NCI-H82 treated with DMSO at 0.1 percent for 48 hours (cell line): Measurements from ENCODE around the gene GPBP1L1.
A peak's percentile ranks its signal among the peaks of the same experiment; 100 is the strongest.

Experiments used
- DNase-seq: peaks from one replicate; lab custom pipeline; 2025; ENCODE audit not compliant: unreplicated experiment; lab: John Stamatoyannopoulos, UW

The GPBP1L1 gene

GRCh38 chr1:45643978-45644377, 42.4 kb downstream of the GPBP1L1 start:
- no peak for DNase-seq

GRCh38 chr1:45643321-45643720, 43.0 kb downstream of the GPBP1L1 start:
- peak; percentile 99 for DNase-seq

- no peak for DNase-seq
Measured at GRCh38 chr1:45640293-45640692, 46.0 kb downstream of the GPBP1L1 start.

- DNase-seq = no peak
Measured at GRCh38 chr1:45635211-45635610, 51.1 kb downstream of the GPBP1L1 start.

DNA sequence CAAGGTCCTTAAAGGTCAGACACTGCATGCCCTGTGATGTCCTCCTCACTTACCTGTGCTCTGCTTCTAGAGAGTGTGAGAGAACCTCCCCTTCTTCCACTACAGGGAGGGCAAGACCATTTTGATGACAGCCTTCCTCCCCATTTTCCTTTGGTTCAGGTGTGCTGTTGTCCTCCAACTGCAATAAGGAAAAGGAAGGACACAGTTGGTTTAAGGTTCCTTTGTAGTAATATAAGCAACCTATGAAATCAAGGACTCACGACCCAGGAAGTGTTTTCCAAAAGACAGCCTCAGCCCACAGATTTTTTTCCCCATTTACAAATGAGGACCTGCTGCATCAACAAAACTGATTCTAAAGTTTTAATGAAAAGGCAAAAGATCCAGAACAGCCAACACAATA, 55.9 kb downstream of the GPBP1L1 start:
- no peak for DNase-seq

- DNase-seq = no peak
Measured at GRCh38 chr1:45629035-45629434, 57.3 kb downstream of the GPBP1L1 start.

DNA sequence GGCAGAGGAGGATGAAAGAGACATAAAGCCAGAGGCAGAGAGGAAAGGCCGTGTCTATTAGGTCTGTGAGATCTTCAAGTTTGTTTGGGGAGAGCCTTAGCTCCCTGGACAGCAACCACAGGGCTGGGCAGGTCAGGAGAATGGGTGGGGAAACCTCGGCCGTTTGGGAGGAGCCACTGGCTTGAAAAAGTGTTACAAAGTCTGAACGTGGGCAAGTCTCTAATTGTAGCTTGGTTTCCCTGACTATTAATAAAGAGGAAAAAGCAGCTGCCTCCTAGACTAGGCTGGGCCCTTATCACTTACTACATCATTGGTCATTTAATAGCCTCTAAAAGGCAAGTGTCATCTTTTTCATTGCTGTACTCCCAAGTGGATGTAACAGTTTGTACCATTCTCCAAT, 62.4 kb downstream of the GPBP1L1 start, which contains the start of gene CCDC17:
CCDC17 (minus strand) TSS at position 83 of the 400 bp plus-strand sequence. CDS start 145 bp downstream, outside the sequence.
- DNase-seq = no peak

DNA sequence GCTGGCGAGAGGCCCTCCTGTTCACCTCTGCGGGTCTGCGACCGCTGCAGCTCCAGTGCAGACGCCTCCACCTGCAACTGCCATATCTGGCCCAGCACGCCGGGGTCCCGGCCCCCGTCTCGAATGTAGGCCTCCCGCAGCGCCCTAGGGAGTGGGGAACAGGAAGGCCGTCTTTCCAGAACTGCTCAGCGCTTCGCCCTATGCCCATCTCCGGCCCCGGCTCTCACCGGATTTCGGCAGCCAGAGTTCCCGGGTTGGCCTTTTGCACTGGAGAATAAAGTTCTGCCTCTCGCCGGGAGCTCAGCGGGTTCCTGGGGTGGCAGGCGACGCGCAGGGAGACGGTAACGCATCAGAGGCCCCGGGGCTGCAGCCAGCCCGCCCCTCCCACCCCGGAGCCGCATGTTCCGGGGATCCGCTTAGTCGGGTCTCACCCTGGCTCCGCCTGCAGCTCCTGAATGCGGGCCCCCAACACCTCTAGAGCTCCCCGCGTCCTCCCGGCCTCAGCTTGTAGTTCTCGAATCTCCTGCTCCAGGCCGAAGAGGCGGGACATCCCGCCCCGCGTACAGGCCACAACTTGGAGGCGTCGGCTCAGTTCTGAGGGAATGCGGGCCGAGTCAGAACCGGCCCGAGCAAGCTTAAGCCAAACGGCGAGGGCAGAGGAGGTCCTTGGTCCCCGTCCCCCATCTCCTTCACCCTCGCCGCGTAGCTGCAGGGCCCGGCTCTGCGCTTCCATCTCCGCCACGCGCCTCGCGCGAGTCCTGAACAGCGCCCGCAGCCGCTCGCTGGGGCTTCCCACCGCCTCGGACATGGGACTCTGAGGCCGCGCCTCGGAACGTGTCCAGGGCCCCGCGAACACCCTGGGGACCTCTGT, 63.6 kb downstream of the GPBP1L1 start:
- DNase-seq = no peak

- no peak for DNase-seq
Measured at GRCh38 chr1:45621895-45622523, 64.3 kb downstream of the GPBP1L1 start.

GRCh38 chr1:45621501-45621836, 64.9 kb downstream of the GPBP1L1 start:
- no peak for DNase-seq

DNA sequence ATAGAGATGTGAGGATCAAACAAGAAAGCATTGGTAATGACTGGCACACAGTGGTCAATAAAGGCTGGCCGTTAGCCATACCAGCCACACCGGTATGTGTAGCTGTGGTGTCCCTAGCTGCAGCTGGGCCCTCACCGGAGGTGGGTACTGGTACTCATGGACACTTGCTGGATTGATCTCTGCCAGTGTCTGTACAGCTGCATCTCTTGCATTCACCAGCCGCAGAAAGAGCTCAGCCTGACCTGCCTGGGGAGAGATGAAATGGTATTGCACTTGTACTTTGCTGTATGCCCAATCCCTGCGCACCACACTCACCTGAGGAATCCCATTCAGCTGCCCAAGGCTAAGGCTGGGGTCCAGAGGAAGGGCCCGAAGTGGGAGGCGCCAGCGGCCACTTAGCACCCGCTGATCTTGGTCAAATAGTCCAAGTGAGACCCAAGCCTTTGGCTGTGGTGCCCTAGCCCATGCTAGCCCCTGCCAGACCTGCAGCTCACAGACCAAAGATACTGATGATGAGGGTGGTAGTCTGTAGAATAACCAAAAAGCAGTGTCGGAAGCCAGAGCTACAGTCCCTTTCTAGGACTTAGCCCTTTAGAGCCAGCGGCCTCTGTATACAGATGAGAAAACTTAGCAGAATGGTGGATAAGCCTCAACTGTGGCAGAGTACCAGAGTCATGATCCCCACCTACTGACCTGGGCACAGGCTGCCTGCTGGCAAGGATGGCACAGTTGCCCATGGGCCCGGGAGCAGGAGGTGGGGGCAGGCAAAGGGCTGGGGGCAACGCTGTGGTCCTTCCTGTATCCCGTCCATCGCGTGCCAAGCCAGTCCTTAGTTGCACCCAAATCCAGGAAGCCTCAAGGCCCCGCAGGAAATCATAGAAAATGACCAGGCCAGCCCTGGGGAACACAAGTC, 65.5 kb downstream of the GPBP1L1 start:
- no peak for DNase-seq

GRCh38 chr1:45619149-45619921, 67.0 kb downstream of the GPBP1L1 start:
- DNase-seq = no peak

DNA sequence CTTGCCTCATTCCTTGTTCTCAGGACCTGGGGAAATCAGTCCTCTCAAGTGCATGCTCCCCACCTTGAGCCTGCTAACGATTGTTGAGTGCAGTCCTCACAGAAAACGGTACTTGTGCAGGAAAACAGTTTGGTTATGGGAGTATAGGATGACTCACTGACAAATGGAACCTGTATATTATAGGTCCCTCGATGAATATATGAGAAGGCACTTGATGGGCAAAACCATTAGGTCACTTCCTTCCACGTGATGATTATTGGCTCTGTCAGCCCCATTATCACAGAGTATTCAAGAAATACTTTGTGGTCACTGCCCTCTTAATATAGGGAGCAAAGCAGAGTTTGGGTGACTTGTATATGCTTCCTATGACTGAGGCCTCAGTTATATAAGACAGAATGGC, 68.7 kb downstream of the GPBP1L1 start:
- DNase-seq = no peak

- no peak for DNase-seq
Measured at GRCh38 chr1:45615885-45616284, 70.4 kb downstream of the GPBP1L1 start.

GRCh38 chr1:45612941-45613579, 73.3 kb downstream of the GPBP1L1 start:
- no peak for DNase-seq

GRCh38 chr1:45610589-45611226, 75.6 kb downstream of the GPBP1L1 start:
- DNase-seq = no peak

DNA sequence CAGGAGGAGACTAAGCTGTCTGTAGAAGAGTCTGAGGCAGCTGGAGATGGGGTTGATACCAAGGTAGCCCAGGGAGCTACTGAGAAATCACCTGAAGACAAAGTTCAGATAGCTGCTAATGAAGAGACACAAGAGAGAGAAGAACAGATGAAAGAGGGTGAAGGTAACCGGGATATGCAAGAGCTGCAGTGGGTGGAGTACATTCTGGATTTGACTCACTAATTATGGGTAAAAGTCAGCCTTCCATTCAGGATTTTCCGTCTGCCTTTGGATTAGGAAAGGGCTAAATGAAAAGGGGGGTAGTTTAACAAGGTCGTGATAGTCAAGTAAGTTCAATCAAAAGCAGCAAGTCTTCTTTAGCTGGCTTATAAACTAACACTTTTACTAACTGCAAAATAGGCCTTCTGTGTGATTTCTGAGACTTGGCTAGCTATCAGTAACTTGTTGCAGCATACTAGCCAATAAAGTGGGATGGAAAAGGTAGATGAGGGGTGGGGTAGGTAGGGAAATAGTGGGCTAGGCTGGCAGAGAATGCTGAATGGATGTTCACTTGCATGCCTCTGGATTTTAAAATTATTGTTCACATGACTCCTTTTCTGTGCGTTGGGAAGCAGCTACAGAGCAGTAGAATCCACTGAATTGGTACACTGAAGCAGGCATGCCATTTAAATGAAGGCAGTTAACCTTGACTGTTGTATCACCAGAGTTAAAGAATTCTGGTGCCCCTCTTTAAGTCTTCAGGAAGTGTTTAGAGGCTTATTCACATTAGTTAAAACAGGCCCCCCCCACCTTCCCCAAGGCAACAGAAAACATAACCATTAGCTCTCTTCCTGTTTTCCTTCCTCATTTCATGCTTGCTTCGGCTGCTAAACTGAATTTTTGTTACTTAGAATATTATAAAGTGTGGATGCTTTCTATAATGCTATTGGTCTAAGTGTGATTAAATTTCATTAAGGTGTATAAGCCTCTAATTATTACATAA, 77.9 kb downstream of the GPBP1L1 start:
- DNase-seq = no peak

DNA sequence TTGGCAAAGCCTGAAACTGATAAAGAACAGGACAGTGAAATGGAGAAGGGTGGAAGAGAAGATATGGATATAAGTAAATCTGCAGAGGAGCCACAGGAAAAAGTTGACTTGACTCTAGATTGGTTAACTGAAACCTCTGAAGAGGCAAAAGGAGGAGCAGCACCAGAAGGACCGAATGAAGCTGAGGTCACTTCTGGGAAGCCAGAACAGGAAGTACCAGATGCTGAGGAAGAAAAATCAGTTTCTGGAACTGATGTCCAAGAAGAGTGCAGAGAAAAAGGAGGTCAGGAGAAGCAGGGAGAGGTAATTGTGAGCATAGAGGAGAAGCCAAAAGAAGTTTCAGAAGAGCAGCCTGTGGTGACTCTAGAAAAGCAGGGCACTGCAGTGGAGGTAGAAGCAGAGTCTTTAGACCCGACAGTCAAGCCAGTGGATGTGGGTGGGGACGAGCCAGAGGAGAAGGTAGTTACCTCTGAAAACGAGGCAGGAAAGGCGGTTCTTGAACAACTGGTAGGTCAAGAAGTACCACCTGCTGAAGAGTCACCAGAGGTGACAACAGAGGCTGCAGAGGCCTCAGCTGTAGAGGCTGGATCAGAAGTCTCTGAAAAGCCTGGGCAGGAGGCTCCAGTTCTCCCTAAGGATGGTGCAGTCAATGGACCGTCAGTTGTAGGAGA, 78.8 kb downstream of the GPBP1L1 start:
- no peak for DNase-seq
